ENCODE data around the gene PTK6.

PTK6 gene

DNA sequence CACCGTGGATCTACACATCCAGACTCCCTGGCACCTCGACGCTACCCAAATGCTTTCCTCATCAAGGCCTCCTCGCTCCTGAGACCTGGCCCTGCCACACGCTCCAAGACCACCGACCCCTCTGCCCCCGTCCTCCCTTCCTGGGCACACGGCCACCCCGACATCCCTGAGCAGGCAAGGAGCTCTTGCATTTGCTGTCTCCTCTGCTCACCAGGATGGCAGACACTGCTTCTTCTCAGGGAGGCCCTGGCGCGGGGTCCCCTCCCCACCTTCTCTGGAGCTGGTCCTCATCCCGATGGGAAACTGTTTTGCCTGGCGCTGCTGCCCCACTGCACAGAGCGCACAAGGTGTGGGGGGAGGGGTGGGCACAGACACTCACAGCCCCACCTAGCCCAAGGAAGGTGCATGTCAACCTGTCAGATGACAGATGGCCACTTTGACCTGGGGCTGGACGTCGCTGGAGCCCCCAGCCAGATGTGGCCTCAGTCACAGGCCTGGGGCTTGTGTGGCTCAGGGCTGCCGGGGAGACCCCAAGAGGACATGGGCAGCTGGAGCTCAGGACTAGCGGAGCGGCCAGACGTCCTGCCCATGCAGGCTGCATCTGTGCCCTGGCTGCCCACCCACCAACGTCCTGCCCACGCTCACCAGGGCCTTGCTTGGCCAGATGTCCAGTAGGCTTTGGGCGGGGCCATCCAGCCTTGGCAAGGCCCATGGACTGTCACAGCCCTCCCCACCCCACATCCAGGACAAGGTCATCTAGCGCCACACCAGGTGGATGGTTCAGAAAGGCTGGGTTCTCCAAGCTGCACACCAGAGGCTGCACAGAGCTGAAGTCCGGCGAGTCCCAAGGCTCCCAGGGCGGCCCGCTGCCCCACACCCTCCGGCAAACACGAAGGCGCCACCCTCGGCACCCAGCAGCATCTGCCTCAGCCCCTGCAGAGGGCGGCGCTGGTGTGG lies 58.6 kb downstream of the PTK6 start:
- TF ChIP-seq, protein P1, sequence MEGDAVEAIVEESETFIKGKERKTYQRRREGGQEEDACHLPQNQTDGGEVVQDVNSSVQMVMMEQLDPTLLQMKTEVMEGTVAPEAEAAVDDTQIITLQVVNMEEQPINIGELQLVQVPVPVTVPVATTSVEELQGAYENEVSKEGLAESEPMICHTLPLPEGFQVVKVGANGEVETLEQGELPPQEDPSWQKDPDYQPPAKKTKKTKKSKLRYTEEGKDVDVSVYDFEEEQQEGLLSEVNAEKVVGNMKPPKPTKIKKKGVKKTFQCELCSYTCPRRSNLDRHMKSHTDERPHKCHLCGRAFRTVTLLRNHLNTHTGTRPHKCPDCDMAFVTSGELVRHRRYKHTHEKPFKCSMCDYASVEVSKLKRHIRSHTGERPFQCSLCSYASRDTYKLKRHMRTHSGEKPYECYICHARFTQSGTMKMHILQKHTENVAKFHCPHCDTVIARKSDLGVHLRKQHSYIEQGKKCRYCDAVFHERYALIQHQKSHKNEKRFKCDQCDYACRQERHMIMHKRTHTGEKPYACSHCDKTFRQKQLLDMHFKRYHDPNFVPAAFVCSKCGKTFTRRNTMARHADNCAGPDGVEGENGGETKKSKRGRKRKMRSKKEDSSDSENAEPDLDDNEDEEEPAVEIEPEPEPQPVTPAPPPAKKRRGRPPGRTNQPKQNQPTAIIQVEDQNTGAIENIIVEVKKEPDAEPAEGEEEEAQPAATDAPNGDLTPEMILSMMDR (IDR thresholded peaks at IDR 0.05; ENCODE audit: control insufficient read depth, insufficient read depth, low read depth, low read length, missing control alignments): no peak

More for the DNA sequence above, 58.6 kb downstream of the PTK6 start:
- DNase-seq (ENCODE audit: low read depth): no peak
- no peak overlapping the region for H3K4me3 ChIP-seq (ENCODE audit: control insufficient read depth, low read depth, low read length)
